CD1c-positive myeloid dendritic cell (primary cell): ENCODE results near the gene ZNF581.

Experiments
- DNase-seq: peaks from one replicate; pipeline ENCODE4 v3.0.0-alpha.2; 2016; ENCODE audit errors: extremely low spot score

The ZNF581 gene

DNA sequence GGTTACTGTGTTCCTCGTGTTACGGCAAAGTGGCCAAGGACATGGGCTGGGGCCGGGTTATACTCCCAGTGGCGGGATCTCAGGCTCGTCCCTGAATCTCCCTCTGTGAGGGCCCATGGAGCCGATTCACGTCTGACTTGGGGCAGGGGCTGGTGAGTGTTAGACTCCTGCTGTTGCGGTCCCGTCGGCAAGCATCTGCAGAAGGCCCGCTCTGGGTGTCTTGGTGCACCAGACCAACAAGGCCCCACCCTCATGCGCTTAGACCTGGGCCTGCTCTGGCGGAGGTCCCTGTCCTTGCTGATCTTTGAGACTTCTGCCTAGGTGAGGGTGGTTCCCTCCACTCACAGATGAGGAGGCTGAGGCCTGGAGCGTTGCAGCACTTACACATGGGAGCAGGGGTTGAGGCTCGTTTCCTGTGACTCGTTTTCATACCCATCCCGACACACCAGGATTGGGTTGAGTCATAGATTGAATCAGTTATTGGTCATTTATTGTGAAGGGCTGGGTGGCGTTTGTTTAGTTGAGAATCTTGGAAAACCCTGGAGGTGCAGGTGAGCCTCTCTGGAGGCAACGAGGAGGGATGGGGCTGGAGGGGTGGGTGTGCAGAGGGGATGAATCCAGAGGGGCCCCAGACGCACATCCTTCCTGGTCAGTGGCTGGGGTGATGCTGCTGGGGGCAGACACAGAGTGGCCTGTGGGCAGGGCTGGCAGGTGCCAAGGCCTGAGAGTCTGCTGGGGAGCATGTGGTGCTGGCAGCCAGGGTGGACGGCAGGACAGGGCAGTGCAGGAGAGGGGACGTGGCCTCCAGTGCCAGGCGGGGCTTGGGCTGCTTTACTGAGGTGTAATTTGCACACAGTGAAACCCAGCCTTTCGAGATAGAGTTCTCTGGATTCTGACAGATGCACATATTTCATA, 36.2 kb downstream of the ZNF581 start:
- no peak for DNase-seq

DNA sequence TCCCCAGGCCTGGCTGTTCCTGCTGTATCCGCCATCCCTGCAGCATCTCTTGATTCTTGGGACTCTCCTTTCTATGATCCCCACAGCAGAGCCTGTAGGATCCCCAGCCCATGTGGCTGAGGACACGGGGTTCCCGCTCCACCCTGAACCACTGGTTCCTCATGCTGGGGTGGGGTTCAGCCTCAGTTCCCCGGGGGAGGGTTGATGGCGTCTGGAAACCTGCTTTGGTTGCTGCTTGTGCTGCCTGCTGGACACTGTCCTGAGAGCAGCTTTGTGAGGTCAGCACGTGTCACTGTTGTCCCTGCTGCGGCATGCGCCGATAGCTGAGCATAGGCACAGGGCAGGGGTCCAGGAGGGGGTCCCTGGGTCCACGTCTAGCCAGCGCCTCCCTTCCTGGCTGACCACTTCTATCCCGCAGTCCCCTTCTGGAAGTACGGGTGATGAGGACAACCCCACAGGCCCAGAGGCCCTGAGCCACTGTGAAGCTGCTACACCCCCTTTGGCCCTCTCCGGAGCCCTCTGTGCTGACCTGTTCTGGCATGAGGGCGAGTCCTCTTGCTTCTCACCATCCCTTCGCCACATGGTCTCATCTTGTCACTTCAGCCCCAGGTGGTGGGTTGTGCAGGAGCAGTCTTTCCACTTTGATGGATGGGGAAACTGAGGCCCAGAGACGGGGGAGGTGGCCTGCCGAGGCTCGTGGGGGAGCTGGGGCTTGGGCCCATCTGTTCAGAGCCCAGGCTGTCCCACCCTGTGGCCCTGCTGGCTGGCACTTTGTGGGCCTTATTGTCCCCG, 37.1 kb downstream of the ZNF581 start:
- DNase-seq, result no peak

DNA sequence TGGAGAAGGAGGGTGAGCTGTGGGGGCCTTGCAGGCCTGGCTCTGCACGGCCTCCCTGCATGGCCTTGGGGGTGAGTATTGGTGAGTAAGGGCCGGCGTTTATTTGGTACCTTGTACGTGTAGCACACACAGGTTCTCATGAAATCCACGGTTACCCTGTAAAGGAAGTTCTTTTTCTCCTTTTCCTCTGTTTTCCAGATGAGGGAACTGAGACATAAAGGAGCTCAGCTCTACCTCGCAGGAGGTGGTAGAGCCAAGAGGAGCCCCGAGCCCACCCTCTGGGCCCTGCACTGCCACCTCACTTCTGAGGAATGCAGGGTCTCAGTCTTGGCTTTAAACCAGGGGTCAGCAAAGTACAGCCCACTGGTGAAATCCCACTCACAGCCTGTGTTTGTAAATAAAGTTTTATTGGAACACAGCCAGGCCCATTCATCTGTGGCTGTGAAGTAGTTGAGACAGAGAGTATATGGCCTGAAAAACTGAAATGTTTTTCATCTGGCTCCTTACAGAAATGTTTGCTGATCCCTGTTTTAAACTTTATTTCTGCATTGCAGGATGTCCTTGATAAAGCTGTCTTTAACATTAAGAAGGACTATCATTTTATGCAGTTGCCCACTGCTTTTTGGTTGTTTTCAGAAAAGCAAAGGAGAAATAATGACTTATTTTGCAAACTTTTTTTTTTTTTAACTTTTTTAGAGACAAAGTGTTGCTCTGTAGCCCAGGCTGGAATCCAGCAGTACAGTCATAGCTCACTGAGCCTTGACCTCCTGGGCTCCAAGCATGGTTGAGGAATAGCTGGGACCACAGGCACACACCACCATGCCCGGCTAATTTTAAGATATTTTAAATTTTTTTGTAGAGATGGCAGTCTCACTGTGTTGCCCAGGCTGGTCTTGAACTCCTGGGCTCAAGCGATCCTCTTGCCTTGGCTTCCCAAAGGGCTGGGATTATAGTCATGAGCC, 38.0 kb downstream of the ZNF581 start:
- DNase-seq, result no peak

DNA sequence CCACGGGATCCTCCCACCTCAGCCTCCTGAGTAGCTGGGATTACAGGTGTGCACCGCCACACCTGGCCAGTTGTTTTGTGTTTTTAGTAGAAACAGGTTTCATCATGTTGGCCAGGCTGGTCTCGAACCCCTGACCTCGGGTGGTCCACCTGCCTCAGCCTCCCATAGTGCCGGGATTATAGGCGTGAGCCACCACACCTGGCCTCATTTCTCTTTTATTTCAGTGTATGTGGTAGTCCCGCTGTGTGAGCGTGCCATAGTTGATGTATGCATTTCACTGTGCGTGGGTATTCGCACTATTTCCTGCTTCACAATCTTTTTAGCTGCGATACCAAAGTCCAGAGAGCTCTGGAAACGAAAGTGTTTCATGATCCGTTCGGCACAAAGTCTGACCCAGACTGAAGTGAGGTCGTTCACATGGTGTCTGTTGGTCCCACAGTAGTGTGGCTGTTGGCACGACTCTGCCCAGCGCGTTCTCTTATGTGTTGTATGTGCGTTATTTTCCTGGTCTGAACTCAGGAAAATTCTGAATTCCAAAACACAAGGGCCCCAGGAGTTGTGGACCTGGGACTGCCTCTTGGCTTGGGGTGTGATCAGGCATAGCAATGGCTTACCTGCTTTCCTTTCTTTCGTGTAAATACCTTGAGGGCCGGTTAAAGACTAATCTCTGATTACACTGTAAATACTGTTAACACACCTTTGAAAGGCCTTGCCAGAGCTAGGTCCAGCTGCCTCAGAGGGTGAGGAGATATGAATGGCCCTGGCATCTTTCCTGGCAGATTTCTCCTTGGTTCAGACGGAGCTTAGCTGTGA, 40.2 kb downstream of the ZNF581 start:
- DNase-seq, result no peak

DNA sequence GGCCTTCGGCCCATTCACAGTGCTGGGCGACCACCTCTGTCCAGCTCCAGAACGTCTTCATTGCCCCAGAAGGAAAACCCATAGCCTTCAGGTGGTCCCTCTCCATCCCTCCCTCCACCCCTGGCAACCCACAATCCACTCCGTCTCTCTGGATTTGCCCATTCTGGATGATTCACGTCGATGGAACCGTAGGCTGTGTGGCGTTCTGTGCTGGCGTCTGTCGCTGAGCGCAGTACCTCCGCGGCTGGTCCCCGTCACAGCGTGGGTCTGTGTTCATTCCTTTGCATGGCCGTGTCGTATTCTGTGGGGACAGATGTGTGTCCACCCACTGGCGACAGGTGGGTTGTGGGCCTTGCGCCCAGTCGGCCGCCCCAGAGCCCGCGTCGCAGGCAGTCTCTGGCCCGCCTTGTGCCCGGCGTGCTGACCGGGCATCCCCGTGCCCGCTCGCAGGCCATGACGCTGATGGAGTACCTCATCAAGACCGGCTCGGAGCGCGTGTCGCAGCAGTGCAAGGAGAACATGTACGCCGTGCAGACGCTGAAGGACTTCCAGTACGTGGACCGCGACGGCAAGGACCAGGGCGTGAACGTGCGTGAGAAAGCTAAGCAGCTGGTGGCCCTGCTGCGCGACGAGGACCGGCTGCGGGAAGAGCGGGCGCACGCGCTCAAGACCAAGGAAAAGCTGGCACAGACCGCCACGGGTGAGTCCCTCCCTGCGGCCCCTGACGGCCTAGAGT, 41.7 kb downstream of the ZNF581 start:
- no peak for DNase-seq

DNA sequence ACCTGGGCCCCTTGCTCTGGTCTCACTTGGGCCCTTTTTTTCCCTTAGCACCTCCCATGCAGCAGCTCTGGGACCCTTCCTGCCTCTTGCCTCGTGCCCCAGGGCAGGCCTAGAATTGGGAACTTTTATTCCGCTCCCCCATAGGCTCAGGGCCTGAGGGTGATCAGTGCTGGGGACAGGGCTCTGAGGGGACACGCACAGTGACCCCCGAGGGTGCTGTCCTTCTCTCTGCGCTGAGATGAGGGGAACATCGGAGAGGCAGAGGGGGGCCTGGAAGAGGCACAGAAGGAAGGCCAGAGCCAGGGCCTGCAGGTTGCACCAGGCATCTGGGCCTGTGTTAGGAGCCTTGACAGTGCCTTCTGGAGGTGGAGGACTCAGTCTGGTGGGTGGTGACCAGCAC, 42.3 kb downstream of the ZNF581 start:
- no peak for DNase-seq

DNA sequence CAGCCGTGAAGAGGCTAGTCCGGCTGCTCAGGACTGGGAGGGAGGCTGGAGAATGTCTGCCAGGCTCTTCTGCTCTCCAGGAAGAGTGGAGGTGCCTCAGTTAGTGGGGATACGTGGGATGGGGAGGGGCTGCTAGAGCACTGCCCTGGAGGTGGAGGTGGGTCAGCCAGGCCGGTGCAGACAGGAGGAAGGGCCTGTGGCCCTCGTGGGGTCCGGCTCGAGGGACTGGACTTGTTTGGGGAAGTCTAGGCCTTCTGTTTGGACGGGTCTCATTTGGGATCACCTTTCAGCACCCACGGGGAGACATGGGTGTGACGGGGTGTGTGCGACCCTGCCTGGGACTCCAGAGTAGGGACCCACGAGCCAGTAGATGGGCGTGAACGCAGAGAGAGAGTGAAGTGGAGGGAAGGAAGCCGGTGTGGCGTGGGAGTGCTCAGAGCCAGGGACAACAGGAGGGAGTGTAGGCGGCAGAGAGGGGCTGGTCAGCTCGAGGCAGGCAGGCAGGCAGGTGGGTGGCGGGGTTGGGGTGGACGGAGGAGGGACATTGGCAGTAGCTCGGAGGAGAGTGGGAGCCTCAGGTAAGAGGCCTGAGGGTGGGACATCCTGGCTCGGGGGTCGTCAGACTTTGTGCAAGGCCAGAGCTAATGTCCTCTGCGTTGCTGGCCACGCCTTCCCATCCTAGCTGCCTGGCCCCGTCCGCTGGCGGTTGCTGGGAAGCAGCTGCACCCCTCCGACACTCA, 43.0 kb downstream of the ZNF581 start:
- DNase-seq, result no peak

DNA sequence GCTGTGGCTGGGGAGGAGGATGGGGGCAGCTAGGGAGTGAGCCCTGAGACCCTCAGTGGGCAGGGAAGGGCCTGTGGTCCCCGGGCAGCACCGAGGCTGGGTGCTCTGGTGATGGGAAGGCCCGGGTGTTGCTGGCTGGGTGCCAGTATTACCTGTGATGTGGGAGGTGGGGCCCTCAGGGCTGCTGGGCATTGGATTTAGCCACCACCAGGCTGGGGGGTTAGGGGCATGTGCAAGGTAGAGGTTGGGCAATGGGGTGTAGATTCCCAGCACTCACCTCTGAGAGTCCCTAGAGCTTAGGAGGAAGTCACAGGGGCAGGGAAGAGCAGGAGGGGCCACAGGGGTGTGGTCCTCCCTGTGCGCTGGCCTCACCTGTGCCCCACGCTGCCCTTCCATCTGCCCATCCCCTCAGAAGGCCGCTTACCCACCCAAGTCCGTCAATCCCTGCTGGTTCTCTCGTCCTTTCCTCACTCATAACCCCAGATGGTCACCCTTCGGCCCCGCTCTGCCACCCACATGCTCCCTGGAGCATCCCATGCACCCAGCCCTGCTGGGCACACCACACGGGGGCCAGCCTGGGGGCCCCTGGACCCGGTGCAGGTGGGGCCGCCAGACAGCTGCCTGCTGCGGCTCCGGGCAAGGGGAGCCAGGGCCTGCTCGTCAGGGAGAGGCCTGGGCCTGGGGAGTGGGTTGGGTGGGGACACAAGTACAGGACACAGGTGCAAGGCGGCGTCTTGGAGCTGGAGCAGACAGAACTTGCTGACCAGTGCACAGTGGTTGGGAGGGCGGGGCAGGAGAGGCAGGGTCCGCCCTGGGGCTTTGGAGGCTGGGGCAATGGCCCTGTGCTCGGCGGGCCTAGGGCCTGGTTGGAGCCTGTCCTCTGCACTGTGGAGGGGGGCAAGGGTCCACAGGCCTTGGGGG, 44.1 kb downstream of the ZNF581 start:
- no peak for DNase-seq

DNA sequence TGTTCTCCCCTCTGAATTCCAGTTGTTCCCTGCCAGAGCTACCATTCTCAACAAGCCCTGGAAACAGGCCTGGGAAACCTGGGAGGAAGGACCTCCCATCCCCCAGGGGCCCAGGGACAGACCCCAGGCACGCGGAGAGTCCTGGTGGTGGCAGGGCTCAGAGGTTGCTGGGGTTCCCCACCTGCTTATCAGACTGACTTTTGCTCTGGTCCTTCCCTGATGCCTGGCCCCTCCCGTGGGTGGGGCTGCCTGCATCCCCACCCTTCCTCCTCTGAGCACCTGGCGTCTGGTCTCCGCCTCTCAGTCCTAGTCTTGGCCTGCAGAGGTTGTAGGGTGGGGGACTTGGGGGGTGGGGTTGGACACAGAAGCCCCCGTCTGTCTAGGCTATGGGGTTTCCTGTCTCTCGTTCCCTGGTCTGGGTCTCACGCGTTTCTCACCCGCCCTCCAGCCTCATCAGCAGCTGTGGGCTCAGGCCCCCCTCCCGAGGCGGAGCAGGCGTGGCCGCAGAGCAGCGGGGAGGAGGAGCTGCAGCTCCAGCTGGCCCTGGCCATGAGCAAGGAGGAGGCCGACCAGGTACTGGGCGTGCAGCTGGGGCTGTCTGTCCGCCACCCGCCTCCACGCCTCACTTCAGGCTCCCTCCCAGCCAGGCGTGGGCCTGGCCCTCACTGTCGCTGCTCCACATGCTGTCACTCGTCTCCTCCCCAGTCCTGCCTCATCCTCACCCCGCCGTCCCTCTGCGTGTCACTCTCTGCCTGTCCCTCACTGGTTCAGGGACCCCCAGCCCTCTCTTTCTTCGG, 45.2 kb downstream of the ZNF581 start:
- DNase-seq, result no peak

DNA sequence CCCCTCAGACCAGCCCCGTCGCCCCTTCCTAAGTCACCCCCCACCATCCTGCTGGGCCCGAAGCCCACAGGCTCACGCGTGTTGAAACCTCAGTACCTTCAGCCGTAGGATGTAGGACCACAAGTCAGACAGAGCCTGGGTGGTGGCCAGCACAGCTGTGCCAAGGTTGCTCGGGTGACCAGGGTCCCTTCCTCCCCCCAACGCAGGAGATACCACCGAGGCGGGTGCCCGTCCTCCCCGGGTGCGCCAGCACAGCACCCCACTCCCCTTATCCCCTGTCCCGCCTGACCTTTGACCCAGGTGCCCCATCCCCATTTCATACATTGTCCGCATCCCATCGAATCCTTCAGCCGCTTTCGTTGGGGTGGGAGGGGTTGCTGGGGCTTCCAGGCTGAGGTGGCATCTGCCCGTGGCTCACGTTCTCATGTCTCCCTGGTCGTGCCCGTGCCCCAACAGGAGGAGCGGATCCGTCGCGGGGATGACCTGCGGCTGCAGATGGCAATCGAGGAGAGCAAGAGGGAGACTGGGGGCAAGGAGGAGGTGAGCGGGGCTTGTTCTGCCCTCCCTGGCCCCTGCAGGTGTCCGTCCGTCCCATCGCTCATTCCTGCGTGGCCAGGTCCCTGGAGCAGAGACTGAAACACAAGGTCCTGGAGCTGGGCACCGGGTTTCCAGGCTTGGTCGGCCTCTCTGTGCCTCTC, 46.1 kb downstream of the ZNF581 start:
- no peak for DNase-seq

DNA sequence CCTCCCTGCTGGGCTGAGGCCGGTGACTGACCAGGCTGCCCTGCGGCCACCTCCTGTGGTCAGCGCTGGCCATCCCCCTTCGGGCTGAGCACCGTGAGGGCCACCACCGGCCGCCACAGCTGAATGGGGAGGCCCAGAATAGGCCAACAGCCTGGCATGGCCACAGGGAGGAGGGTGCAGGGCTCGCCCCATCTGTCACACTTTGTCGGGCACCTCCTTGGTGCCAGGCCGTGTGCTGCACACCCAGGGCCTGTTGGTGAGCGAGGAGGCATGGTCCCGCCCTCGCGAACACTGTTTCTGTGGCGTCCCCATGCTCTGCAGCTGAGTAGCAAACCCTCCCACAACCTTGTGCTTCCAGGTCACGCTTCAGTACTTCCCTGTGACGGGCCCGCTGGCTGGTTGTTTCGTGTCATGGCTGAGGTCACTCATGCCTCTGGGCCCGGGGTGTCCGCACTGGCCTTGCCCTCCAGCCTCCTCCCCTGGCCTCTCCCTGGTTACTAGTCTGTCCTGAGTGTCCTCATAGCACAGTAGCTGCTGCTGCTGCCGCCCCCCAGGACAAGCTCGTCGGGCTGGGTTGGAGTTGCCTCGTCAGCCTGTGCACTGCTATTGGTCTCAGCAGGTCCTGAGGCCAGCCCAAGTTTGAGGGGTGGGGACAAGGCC, 46.8 kb downstream of the ZNF581 start:
- no peak for DNase-seq

DNA sequence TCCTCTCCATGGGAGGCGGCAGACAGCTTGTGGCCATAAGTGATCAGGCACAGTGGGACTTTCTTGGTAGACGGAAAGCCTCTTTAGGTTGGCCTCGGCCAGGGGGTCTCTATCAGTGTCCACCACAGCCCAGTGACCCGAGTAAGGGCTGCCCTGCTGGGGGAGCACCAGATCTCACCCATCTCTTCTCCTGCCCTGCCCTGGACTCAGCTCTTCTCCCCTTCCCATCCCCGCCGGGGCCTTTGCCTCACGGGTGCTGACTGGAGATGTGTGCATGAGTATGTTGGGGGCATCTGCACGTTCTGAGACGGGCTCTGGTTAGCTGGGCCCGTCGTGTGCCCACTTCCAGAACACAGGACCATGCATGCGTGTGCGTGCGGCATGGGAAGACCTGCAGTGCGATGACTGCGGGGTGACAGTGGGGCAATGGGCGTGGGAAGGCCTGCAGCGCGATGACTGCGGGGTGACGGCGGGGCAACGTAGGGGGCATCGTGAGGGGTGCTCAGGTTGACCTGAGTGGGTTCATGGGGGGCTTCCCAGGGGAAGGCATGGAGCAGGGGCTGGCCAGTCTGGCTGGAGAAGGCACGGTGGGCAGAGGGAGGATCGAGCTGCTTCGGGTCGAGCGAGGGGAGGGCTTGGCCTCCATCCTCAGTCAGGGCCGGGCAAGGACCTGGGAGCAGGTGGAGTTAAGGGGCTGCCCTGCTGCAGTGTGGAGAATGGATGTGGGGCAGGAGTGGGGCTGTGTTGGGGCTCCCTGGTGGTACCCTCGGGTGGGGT, 47.5 kb downstream of the ZNF581 start:
- no peak for DNase-seq

DNA sequence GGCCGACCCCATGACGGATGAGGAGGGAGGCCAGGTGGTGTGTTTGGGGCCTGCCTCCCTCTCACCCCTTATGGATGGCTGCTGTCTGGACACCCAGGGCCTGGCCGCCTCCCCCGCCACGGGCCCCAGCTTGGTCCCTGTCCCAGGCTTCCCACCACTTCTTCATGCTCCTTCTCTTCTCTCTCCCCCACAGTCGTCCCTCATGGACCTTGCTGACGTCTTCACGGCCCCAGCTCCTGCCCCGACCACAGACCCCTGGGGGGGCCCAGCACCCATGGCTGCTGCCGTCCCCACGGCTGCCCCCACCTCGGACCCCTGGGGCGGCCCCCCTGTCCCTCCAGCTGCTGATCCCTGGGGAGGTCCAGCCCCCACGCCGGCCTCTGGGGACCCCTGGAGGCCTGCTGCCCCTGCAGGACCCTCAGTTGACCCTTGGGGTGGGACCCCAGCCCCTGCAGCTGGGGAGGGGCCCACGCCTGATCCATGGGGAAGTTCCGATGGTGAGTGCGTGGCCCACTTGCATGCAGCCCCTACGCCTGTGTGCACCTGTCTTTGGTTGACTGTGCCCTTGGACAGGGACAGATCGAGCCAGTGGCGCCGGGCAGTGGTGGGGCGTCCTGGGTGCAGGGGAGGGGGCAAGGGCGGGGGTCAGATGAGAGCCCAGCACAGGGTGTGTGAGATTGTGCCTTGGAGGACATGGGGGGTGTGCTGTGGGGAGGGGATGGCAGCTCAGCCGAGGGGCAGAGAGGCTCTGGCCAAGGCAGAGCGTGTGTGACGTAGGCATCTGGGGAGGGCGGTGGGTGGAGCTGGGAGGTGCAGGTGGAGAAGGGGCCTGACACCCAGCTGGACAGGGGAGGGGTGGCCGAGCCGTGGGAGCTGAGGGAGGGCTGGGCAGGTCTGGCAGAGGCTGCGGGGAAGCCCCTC, 48.4 kb downstream of the ZNF581 start:
- DNase-seq, result no peak

DNA sequence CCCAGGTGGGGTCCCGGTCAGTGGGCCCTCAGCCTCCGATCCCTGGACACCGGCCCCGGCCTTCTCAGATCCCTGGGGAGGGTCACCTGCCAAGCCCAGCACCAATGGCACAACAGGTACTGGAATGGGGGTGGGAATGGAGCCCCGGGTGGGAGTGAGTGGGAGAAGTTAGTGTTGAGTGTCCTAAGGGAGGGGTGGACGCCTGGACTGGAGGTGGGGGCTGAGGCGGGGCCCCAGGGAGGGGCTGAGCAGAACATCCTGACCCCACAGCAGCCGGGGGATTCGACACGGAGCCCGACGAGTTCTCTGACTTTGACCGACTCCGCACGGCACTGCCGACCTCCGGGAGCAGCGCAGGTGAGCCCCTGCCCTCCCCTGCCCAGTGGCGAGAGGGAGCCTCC, 49.2 kb downstream of the ZNF581 start:
- DNase-seq, result no peak
